K562 (cell line): ENCODE data around the gene PPM1N. TPM values are rescaled to one million over a fixed set of nuclear protein-coding genes. Genes with fewer than 3 reads are reported as not detected.
A peak's percentile ranks its signal among the peaks of the same experiment; 100 is the strongest.

Source experiments
- CREM ChIP-seq: IDR thresholded peaks from 2 replicates; pipeline ENCODE4 v1.6.1; 2014; ENCODE audit warnings: antibody characterized with exemption, low read depth
- GTF2B ChIP-seq: IDR thresholded peaks from 2 replicates; pipeline ENCODE4 v1.6.1; 2011; ENCODE audit not compliant: insufficient read length; ENCODE audit errors: extremely low read depth
- HSF4 ChIP-seq: fragments of 250-450 bp; sonication (Bioruptor Pico); IDR thresholded peaks from 2 replicates; pipeline ENCODE4 v2.1.2; 2022; ENCODE audit warnings: mild to moderate bottlenecking, moderate library complexity, borderline replicate concordance
- MCM7 ChIP-seq, 2 experiments: fragments of 450-650 bp; IDR thresholded peaks; 2 replicates each; pipeline ENCODE4 v1.6.1; 2016 to 2018
- NFATC3 ChIP-seq: fragments of 450-650 bp; IDR thresholded peaks from 2 replicates; pipeline ENCODE4 v1.6.1; 2017; ENCODE audit warnings: mild to moderate bottlenecking
- RBM17 ChIP-seq: fragments of 200-400 bp; formaldehyde crosslinking; IDR thresholded peaks from 2 replicates; pipeline ENCODE4 v1.6.1; 2017; ENCODE audit warnings: low read depth, mild to moderate bottlenecking, low read length, borderline replicate concordance
- RFX1 ChIP-seq: fragments of 450-650 bp; IDR thresholded peaks from 2 replicates; pipeline ENCODE4 v1.6.1; 2016; ENCODE audit warnings: mild to moderate bottlenecking, moderate library complexity
- RNF2 ChIP-seq: sonication (generic); IDR thresholded peaks from 2 replicates; pipeline ENCODE4 v1.6.1; 2016
- SOX6 ChIP-seq: fragments of 450-650 bp; IDR thresholded peaks from 2 replicates; pipeline ENCODE4 v1.6.1; 2014; ENCODE audit warnings: mild to moderate bottlenecking
- TOE1 ChIP-seq, 2 experiments: fragments of 450-650 bp in 1 of 2; sonication (generic) in 1 of 2; formaldehyde crosslinking in 1 of 2; IDR thresholded peaks; 2 replicates each; pipeline versions ENCODE4 v1.7.1 to v1.8.0; 2016 to 2022; ENCODE audit warnings: borderline replicate concordance in 2 of 2, mild to moderate bottlenecking in 2 of 2, antibody characterized with exemption in 1 of 2, inconsistent platforms in 1 of 2, low read depth in 1 of 2, missing genetic modification reagents in 1 of 2, moderate library complexity in 1 of 2
- YY1 ChIP-seq, 3 experiments: IDR thresholded peaks; 2 replicates each; pipeline ENCODE4 v1.6.1; 2011; ENCODE audit warnings: low read length in 2 of 3, mild to moderate bottlenecking in 2 of 3, moderate library complexity in 2 of 3, borderline replicate concordance in 1 of 3, control low read depth in 1 of 3, low read depth in 1 of 3; ENCODE audit not compliant: insufficient read depth in 3 of 3, insufficient replicate concordance in 2 of 3, control insufficient read depth in 1 of 3, insufficient read length in 1 of 3; ENCODE audit errors: extremely low read depth in 1 of 3
- ZBTB8A ChIP-seq: fragments of 450-650 bp; IDR thresholded peaks from 2 replicates; pipeline ENCODE4 v1.6.1; 2018; ENCODE audit warnings: mild to moderate bottlenecking, moderate library complexity; ENCODE audit not compliant: partially characterized antibody
- ZNF407 ChIP-seq: fragments of 450-650 bp; IDR thresholded peaks from 2 replicates; pipeline ENCODE4 v1.6.1; 2016; ENCODE audit warnings: low read depth
- ZNF444 ChIP-seq: fragments of 250-450 bp; sonication (Bioruptor Pico); IDR thresholded peaks from 2 replicates; pipeline ENCODE4 v1.4.0; 2020; ENCODE audit warnings: mild to moderate bottlenecking, moderate library complexity
- polyA plus RNA-seq, 8 experiments: library from polyadenylated mRNA; depleted of rRNA in 4 of 8; stranded (reverse) in 5 of 8; unstranded in 3 of 8; fragments of >200 nt; fragmentation: Nextera tagmentation in 2 of 8; fragmentation: Illumina TruSeq in 1 of 8; extraction: Ambion mirVana in 2 of 8; extraction: Trizol in 1 of 8; gene quantifications; 2 replicates each; pipeline versions ENCODE4 v1.2.1 to v1.2.3, GENCODE V29; 2011 to 2014; ENCODE audit warnings: inconsistent platforms in 1 of 8, missing spikeins in 1 of 8
- total RNA-seq, 7 experiments: library from RNA; depleted of rRNA in 6 of 7; stranded (reverse); fragments of >200 nt in 6 of 7; fragmentation: Illumina TruSeq in 2 of 7; extraction: Trizol in 2 of 7; gene quantifications; 2 replicates each; pipeline versions ENCODE4 v1.2.1 to v1.2.3, GENCODE V29; 2011 to 2021; ENCODE audit warnings: low replicate concordance in 1 of 7
- TF ChIP-seq, protein P1 (sequence below): fragments of 450-650 bp; conservative IDR thresholded peaks from 2 replicates; pipeline ENCODE4 v1.6.1; 2016; ENCODE audit warnings: missing genetic modification characterization, low read depth, mild to moderate bottlenecking, missing compliant biosample characterization, moderate library complexity
- TF ChIP-seq, protein P2 (sequence below): fragments of 250-450 bp; sonication (Bioruptor Pico); IDR thresholded peaks from 2 replicates; pipeline ENCODE4 v1.8.0; 2021; ENCODE audit warnings: moderate library complexity, mild to moderate bottlenecking, inconsistent platforms

The PPM1N gene
- total and polyA plus RNA-seq, 9 of the 15 experiments (the other 6 are each of a cell fraction or from before 2014, with no cell fraction given) = 4.5 to 15.6 (median 8.7) TPM

DNA sequence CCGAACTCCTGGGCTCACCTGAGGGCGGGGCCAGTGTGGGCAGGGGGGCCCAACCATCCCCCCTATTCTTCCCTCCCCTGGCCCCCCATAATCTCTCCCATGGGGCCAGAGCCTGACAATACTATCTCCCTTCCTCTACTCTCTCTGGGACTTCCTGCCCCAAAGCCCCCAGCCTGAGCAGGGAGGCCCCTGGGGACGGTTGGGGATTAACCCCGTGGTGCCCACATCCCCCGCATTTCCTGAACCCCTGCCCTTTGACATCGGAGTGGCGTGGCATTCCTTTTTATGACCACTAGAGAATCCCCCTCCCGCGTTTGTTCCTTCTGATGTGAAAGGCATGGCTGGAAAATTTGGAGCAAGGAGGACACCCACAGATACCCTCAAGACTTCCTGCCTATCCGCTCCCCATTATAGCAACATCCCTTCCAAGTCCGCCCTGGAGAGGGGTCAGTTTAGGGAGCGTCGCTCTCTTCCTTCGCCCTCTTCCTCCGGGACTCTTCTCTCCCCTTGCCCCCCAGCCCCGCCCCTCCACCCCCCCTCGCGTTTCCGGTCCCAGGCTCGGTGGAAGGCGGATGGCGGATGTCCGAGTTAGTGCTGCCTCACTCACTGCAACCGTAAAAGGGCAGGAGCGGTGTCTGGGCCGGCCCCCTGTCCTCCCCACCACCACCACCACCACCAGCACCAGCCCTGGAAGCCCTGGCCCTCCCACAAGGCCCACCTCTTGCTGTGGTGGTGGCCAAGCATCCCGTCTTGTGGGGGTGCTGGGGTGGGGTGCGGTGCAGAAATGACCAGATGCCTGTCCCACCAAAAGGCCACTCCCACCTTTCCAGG is 10.8 kb downstream of the PPM1N start (continued):
- TF ChIP-seq GTF2B (no peak), RFX1 (no peak), SOX6 (no peak), MCM7 (IDR thresholded peaks at IDR 0.05) (no peak), YY1 (IDR thresholded peaks at IDR 0.05; ENCODE audit: borderline replicate concordance in 1 of 3, control insufficient read depth in 1 of 3, extremely low read depth in 1 of 3, insufficient read depth in 3 of 3, insufficient read length in 1 of 3, insufficient replicate concordance in 2 of 3, low read depth in 1 of 3, low read length in 2 of 3) (peak in 1 of 3 experiments; percentile 68), ZNF407 (no peak), ZNF444 (CRISPR knock-in tag) (peak; percentile 21; the same call in 1 of the 2 replicates), TOE1 (IDR thresholded peaks at IDR 0.05; ENCODE audit: borderline replicate concordance) (no peak), TOE1 (CRISPR knock-in tag; IDR thresholded peaks at IDR 0.05; ENCODE audit: borderline replicate concordance, low read depth) (no peak), ZBTB8A (no peak), CREM (peak; percentile 6; the same call in 1 of the 2 replicates), RNF2 (peak; percentile 61; the same call in 1 of the 2 replicates), NFATC3 (no peak), RBM17 (no peak), HSF4 (no peak)
- TF ChIP-seq, protein P1, sequence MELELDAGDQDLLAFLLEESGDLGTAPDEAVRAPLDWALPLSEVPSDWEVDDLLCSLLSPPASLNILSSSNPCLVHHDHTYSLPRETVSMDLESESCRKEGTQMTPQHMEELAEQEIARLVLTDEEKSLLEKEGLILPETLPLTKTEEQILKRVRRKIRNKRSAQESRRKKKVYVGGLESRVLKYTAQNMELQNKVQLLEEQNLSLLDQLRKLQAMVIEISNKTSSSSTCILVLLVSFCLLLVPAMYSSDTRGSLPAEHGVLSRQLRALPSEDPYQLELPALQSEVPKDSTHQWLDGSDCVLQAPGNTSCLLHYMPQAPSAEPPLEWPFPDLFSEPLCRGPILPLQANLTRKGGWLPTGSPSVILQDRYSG (tag) = no peak
- TF ChIP-seq, protein P2, sequence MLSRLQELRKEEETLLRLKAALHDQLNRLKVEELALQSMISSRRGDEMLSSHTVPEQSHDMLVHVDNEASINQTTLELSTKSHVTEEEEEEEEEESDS (CRISPR knock-in tag) = no peak
